Activated gamma-delta T cell treated with Interleukin-2 at 50 U/mL for 16 hours (primary cell): Measurements from ENCODE around the gene RGS13.
"Not testable (repeated sequence)": the region's sequence is repeated elsewhere in the genome, so short reads cannot be mapped to it uniquely, and the experiment has no call there.

ENCODE experiments used
- DNase-seq: peaks from one replicate; pipeline ENCODE4 v3.0.0-alpha.2; 2020

RGS13 gene

DNA sequence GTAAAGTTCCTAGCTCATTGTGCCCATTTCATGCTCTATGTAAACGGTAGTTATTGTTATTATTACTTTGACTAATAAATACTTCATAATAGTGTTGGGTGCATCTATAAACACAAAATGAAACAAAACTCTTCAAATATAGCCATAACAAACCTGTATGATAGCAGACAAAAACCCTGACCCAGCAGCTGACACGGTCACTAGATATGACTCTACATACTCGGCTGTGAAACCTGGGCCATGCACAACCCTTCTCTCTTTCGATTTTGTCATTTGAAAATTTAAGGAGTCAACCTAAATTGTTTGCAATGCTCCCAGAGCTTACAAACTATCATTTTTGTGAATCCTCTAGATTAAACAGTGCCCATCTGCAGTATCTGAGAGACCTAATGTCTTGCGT, 8.0 kb upstream of the RGS13 start:
- no peak for DNase-seq

DNA sequence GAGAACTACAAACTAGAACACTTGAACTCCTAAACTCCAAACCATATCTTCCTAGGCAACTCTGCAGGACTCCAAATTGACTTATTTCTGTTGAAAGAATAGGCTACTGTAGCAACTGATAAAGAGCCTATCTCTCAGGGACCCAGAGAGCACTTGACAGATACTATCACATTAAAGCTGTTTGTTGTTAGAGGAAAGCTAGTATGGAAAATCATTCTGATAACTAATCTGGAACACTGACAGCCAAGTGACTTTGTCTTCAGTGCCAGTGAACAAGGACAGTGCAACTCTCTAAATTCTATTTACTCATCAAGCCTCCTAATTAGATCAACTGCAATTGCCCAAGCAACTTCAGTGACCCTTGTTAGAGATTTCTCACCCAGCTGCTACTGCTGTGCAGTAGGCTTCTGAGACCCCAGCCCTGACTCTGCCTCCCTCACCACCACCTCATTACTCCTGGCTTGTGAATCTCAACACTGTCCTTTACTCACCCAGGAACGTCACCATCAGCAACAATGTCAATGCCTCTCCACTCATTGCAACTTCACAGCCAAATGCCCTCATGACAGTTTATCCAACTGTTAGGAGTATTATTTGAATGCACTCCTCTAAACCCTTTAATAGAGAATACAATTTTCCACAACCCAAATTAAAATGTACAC, 7.4 kb upstream of the RGS13 start:
- DNase-seq: no peak

DNA sequence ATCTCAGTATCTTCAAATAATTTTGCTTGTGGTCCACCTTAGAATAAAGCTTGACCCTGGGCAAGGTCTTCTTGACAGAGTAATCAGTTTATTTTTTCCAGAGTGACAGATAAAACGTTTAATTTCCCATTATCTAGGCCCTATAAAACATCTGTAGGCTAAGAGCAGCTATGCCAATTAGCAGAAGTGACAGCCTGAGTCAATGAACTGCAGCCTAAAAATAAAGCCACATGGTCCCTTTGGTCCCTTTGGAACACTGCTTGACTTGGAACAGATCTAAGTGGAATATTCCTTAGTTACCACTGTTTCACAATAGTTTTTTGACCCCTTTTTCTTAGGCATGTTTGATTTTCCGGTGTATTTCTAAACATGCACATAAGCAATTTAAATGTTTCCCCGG, 6.3 kb upstream of the RGS13 start:
- no peak for DNase-seq

DNA sequence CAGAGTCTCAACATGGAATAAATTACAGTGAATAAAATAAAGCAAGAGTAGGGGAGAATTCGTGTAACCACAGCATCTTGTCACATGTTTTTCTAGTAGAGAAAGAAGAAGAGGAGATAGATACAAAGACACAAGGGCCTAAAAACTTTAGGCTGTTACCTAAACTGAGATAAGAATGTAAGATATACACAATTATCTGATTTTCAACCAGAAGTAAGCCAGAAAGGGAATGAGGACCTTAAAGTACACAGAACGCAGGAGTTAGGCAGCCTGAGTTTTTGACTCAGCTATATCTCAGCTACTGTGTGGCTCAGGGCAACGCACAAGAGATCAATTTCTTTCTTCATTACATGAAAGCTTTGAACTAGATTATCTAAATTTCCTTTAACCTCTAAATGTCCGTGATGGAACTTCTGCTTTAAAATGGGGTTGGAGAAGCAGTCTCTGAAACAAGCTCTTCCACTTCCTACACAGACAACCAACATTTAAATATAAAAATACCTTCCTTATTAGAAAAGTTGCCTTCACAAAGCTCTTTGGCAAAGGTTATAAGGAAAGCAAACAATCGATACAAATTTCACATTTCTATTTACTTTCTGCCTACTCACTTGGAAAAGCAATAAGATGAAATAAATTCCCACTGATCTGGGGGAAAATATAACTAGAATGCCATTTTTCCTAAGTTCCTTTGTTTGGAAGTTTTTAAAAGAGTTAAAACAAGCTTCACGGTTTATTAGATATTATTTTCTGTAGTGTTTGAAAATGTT, 5.2 kb upstream of the RGS13 start:
- DNase-seq: no peak

DNA sequence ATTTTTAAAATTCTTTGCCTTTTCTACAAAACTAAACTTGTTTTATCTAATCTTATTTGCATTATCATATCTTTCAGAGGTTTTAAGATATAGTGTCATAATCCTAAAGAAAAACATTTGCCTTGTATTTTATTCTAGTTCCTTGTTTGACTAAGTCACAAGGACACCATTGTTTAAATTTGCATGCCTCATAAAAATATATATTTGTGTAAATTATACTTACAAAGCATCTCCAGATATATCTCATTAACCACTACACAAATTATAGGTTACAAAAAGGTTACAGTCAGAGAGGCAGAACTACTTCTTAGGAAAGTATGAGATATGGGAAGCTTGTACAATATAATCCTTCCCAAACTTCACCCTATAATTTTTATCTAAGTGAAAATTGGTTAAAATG, 4.2 kb upstream of the RGS13 start:
- DNase-seq: no peak

DNA sequence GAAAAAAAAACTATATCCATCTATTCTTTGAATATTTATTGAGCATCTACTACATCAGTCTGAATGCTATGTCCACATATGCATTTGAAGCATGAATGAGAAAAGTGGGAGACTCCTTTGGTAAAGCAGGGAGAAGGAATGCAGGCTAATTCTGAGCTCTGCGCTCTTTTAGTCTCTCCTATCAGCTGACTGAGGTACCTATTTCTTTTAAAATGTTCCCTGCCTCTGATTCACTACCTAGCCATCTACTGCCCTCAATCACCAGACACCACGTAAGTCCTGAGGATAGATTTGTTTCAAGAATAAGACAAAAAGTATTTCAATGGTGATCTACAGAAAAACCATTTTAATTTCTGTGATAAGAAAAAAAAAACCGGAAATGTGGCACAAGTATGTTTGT, 3.8 kb upstream of the RGS13 start:
- DNase-seq: no peak

DNA sequence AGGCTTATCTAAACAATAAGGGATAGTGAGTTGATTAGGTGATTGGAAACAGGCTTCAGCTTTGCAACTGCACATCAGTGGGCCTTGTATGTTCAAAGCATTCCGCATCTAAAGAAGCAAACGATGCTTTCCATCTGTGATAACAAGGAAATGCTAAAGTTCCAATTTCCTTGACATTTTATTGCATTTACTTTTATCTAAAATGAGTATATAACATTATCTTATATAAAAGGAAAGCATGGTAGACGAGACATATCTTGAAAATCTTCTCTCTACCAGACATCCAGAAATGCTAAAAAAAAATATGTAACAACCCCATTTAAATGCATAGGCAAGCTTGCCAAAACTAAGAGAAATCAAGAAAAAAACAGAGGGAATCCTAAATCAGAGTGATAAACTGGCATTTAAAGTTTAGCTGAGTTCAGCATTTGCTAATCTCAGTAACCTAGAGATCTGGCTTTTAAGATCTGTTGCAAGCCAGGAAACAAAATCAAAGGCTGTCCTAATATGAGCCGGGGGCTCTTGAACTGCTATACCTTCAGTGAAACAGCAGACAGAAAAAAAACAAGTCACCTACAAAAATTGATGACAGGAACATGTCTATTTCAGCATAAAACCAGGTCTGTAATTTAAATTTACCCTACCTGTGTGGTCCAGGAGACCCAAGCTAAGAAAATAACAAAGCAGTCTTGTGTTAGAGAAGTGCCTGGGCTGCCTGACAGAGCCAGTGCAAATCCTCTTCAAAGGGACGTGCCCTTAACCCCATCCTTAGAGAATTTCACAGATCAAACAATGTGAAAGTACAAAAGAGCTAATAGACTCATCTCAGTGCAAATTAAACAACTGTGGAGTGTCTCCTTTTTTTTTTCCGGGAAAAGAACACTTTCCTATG, 3.1 kb upstream of the RGS13 start:
- DNase-seq: no peak

DNA sequence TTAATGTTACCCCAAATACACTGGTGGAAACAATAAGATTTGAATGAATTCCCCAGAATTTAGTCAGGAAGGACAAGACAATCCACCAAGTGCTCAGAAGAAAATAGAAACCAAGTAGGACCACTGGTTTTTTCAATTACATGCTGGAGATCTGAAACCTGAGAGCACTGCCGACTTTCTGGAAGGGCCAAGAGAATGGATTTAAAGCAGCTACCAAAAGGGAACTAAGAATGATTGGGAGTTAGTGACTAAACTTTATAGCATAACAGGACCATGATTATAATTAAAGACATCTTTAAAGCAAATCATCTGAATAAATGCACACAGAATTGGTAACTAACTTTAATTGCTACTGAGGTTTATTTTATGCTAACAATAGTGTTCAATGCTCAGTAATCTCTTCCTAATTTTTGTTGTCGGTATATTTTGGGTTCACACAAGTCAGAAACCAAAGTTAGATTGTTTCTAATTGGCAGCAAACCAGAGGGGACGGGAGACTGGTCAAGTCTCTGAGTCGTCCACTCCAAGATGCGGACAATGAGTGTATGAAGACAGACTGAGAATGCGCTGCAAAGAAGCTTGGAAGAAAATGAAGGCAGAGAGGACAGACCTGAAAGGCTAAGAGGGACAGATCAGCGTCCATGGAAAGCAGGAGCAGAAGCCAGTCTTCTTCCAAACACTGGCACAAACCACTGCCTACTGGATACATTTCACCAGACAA, 2.3 kb upstream of the RGS13 start:
- no peak for DNase-seq

DNA sequence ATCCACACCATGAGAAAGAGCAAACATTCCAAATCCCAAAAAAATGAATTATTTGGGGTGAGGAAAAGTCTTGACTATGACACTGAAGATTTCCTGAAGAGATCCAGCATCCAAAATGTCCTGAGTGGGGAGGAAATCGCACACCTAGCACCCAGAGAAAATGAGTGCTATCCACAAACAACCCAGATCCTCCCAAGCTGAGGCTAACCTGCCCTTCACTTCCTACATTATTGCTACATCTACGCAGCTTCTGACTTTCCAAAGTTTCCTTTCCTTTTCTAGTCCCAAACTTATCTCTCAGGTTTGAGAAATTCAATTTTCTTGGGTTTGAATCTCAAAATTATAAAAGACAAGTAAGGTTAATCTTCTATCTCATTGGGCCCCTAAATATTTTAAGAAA, 906 bp upstream of the RGS13 start:
- no peak for DNase-seq

DNA sequence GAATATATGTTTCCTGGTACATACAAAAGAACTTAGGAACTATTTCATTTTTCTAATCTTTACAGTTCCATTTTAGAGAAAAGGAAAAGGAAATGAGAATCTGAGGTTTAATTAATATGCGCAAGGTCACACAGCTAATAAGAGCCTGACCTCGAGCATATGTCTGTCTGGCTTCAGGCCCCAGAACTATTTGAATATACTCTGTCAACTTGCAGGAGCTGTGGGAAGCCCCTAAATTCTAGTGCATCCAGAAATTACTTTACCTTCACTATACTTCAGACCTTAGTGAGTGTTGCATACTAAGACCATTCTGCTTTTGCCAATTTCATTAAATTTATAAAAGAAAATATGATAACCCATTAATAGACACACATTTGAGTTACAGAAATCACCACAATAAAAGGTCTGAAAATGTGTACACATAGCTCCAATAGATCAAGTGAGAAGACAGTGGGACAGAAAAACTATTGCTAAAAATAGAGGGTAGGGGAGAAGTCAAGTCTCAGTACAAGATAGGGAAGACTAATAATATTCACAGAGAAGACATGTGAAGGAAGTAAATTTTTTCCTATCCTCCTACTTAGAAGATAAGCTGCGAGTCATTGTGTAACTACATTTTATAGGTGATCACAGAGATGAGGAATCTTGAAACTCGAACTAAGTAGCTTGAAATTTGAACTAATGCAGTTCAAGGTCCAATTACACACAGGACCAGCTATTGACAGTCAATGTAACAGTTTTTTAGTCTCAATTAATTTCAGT, 3.8 kb downstream of the RGS13 start:
- DNase-seq: no peak

DNA sequence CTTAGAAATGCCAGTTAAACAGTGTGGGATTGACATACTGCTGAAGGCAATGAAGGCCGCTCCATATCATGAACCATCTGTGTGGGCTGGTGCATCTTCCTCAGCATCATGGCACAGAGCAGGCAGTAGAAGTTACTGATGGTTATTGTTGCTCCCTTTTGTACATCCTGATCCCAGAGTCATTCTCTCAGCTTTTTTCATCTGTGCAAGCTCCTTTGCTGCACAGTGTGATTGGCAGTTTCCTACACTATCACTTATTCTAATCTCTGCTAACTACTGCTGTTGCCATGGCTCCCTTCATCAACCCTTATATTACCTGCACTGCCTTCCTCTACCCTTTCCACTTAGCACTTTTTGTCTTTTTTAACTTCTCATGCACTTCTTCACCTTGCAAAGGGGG, 16.2 kb downstream of the RGS13 start:
- no peak for DNase-seq

DNA sequence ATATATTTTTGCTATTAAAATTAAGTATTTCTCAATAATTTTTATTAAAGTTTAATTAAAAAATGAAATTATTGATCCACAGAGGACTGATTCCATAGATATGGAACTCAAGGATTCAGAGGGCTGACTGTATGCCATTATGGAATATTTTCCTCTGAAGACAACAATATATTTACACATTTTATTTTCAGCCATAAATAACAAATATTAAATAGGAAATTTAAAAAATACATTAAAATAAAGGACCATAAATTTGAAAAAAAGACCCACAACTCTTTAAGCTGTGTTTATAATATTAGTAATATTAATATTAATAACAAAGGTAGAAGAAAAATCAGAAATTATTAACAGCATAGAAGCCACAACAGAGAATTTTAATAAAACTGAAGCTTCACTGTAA, 18.2 kb downstream of the RGS13 start:
- no peak for DNase-seq

DNA sequence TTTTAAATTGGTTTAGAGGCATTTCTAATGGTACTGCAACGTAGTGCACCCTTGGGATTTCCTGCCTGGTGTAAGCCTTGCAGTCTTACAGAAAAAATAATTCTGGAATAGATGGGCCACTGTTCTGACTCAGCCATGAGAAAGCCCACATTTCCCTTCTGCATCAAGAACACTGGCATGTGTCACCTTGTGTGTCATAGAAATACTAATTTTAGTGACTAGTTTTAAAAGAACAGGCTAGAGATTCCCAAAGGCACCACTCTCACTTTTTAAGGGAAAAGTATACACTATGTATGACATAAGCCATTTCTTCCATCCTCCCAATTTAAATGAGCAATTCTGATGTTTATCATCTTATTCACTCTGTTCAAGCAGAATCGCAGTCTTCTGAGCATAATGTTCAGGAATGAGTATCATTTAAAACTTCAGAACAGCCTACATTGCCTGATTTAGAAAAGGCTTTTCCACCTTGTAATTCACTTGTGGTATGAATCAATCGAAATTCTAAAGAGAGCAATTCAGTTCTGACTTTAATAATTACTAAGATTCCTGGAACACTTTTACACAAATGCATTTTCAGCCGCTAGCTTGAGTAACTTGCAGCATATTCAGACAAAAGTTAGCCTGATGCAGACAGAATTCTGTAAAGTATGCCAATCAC, 18.8 kb downstream of the RGS13 start:
- DNase-seq: no peak

DNA sequence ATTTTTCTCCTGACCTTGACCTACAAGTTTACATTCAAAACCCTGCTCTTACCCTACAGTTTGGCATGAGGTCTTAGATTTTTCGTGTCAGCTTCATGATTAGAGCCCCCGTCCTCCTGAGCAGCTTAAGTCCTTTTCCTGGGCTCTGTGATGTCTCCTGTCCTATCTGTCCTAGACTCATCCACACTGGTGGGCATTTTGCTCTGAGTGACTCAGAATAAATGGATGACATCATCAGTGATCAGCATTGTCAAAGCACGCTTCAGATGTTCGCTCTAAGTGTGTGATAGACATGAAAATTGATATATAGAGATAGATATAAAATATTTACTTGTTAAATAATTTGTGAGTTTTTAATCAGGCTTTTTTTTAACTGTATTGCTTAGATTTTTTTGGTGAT, 21.8 kb downstream of the RGS13 start:
- no peak for DNase-seq

DNA sequence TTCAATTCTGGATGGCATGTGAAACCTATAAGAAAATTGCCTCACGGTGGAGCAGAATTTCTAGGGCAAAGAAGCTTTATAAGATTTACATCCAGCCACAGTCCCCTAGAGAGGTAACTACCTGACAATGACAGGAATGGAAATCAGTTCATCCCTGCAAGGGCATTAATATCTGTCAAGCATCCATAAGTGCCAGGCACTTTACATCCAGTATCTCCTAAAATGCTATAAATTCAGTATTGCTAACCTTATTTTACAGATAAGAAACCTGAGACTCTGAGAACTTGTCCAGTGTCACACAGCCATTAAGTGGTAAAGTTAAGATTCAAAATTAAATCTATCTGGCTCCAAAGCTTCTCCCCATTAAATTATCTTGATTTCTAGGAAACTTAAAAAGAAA, 22.3 kb downstream of the RGS13 start:
- no peak for DNase-seq

DNA sequence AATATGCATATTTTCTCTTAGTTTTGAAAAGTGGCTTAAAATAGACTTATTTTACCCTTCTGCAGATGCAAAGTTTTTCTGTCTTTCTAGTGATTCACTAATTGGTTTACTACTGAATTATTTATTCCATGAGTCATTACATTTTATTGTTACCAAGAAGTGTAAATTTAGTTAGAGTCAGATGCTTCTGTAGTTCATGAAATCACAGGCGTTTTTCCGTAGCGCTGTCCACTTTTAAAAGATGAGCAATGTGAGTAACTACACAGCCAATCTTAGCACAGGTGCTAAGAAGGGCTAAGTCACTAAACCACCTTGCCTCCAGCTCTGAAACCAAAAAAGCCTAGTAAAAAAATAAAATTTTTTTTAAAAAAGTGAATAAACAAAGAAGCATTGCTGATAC, 24.7 kb downstream of the RGS13 start:
- DNase-seq: no peak

DNA sequence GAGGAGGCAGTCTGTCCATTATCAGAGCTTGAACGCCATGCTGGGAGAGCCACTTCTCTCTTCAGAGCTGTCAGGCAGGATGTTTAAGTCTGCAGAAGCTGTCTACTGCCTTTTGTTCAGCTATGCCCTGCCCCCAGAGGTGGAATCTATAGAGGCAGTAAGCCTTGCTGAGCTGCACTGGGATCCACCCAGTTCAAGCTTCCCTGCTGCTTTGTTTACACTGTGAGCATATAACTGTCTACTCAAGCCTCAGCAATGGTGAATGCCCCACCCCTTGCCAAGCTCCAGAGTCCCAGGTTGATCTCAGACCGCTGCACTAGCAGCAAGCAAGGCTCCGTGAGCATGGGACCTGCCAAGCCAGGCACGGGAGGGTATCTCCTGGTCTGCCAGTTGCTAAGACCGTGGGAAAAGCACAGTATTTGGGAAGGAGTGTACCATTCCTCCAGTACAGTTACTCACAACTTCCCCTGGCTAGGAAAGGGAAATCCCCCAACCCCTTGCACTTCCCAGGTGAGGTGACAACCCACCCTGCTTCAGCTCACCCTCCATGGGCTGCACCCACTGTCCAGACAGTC, 32.5 kb downstream of the RGS13 start:
- no peak for DNase-seq

DNA sequence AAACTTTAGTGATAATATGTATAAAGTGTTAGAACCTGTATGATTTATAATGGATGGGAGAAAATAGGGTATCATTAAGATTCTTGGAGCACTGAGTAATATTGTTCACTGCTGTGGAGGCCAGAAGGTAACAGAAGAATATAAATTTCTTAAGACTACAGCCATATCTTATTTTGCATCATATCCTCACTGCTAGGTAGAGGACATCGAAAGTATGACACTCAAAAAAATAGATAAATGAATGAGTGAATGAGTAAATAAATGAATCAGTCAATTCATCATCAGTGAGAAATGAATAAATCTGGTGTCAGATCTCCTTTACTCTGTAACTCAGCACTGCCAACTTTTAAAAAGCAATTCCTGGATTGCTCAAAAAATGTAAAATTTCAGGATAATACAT, 33.2 kb downstream of the RGS13 start:
- DNase-seq: no peak

DNA sequence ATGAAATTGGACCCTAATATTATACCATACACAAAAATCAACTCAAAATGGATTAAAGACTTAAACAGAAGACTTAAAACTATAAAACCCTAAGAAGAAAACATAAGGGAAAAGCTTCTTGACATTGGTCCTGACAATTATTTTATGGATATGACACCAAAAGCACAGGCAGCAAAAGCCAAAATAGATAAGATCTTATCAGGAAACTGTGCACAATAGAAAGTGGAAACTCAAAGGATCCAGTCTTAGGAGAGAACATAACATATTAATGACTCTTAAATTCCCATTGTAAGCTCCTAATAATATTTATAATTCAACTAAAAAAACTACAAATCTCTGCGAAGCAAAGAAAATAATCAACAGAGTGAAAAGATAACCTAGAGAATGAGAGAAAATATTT, 39.8 kb downstream of the RGS13 start:
- DNase-seq: no peak

DNA sequence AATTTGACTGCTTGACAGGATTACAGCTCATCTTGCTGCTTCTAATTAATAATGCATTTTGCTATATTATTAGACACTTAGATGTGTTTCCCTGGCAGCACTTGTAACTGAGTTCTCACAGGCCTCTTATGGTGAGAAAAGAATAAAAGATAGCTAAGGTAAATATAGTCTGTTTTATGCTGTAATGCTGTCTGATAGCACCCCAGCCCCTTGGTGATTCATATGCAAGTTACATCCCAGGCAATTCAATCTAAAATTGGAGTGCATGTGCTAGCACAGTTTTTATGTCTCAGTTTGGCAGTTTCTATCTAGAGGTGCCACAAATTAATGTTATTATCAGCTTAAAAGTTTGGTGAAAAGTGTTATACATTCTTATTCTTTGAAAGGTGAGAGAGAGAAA, 42.2 kb downstream of the RGS13 start:
- DNase-seq: no peak

DNA sequence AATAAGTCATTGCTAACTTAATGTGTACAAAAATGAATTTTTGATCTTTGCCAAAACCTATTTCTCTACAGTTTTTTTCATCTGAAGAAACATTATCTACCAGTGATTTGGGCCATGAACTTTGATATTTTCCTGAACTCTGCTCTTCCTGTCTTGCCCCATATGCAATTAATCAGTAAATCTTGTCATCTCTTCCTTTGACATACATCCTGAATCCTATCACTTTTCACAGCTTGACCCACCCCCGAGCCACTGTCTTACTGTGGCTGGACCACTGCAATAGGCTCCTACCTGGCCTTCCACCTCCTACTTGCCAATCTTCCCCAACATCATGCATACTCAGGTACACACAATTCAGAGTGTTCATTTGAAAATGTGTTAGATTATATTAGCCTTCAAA, 46.4 kb downstream of the RGS13 start:
- no peak for DNase-seq

DNA sequence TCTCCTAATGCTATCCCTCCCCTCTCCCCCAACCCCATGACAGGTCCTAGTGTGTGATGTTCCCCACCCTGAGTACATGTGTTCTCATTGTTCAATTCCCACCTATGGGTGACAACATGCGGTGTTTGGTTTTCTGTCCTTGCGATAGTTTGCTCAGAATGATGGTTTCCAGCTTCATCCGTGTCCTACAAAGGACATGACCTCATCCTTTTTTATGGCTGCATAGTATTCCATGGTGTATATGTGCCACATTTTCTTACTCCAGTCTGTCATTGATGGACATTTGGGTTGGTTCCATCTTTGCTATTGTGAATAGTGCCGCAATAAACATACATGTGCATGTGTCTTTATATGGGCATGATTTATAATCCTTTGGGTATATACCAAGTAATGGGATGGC, 47.1 kb downstream of the RGS13 start:
- DNase-seq: not testable (repeated sequence)
